Measurements from ENCODE around the gene CAND2. TPM values are rescaled to one million over a fixed set of nuclear protein-coding genes. Genes with fewer than 3 reads are reported as not detected.
A peak's percentile ranks its signal among the peaks of the same experiment; 100 is the strongest.
"Not testable (repeated sequence)": the region's sequence is repeated elsewhere in the genome, so short reads cannot be mapped to it uniquely, and the experiment has no call there.

Gene CAND2
- total and polyA plus RNA-seq, 2 of the 8 experiments (the other 6 are each of a cell fraction or from before 2014, with no cell fraction given) = 8.7 TPM

GRCh38 chr3:12787346-12787745 lies 9.1 kb upstream of the CAND2 start:
- not testable (repeated sequence) for H2AFZ ChIP-seq (ENCODE audit: low read length); H3K9ac ChIP-seq (replicated peaks in 1 of 4; ENCODE audit: extremely low read depth in 1 of 4, low read depth in 3 of 4, low read length in 3 of 4); H3K27ac ChIP-seq (ENCODE audit: low read depth, low read length); H3K4me3 ChIP-seq (ENCODE audit: extremely low read depth in 1 of 4, insufficient read depth in 2 of 4, low read depth in 3 of 4, low read length in 4 of 4); H3K56ac ChIP-seq (replicated peaks; ENCODE audit: insufficient read length, low read depth, low read length); H2AK5ac ChIP-seq (ENCODE audit: low read depth, low read length); H3K4me2 ChIP-seq (ENCODE audit: insufficient read depth in 1 of 2, low read depth in 2 of 2, low read length in 2 of 2); H3K27me3 ChIP-seq (replicated peaks in 1 of 4; ENCODE audit: control insufficient read depth in 3 of 4, extremely low read depth in 1 of 4, insufficient read depth in 3 of 4, low read length in 3 of 4); H3K79me1 ChIP-seq (ENCODE audit: low read depth, low read length); H2BK120ac ChIP-seq (replicated peaks; ENCODE audit: low read depth, low read length); H2BK12ac ChIP-seq (ENCODE audit: low read depth, low read length); H3K36me3 ChIP-seq (ENCODE audit: control insufficient read depth in 2 of 4, insufficient read depth in 4 of 4, low read length in 3 of 4); H3K4ac ChIP-seq (replicated peaks; ENCODE audit: insufficient read length, low read depth, low read length); H3K23ac ChIP-seq (ENCODE audit: insufficient read length); H3K79me2 ChIP-seq (ENCODE audit: control insufficient read depth in 1 of 2, insufficient read depth in 2 of 2, low read length in 2 of 2); H2BK20ac ChIP-seq (ENCODE audit: low read length); H4K20me1 ChIP-seq (replicated peaks in 1 of 2; ENCODE audit: control insufficient read depth in 1 of 2, insufficient read depth in 2 of 2, low read length in 2 of 2); H3K4me1 ChIP-seq (replicated peaks in 1 of 4; ENCODE audit: control insufficient read depth in 3 of 4, insufficient read depth in 4 of 4, low read length in 3 of 4); H3K18ac ChIP-seq (ENCODE audit: extremely low read depth, low read length); H4K8ac ChIP-seq (ENCODE audit: extremely low read depth, insufficient read depth, low read length); H4K91ac ChIP-seq (replicated peaks; ENCODE audit: insufficient read length, low read length); FAIRE-seq; H2BK15ac ChIP-seq (ENCODE audit: low read length); H3K14ac ChIP-seq (ENCODE audit: insufficient read length); H2BK5ac ChIP-seq (ENCODE audit: low read depth, low read length); H3K9me3 ChIP-seq (ENCODE audit: insufficient read depth in 2 of 2, low read depth in 1 of 2, low read length in 1 of 2); H3K23me2 ChIP-seq (ENCODE audit: low read depth, low read length); H4K5ac ChIP-seq (ENCODE audit: insufficient read length, low read depth, low read length)
- ChIA-PET CTCF (ENCODE audit: partially characterized antibody) (interaction anchor here (0.9 to 5.3 kb wide), 34 partner anchors 8 to 209 kb away, joined by 3 to 54 read pairs (median 5); partner anchors contain the start of genes CAND2, RPL32 and TMEM40), POLR2A (ENCODE audit: partially characterized antibody) (interaction anchor here (1.0 to 2.9 kb wide), 7 partner anchors 9 to 54 kb away, joined by 3 to 10 read pairs (median 5); partner anchors contain the start of genes CAND2 and RPL32)
- peak in 1 of 2 experiments; percentile 88 for DNase-seq (ENCODE audit: low read depth in 1 of 2, low spot score in 2 of 2)
- 45% methylated on average over 9 of the region's 9 CpGs; no CpG with 5 or more reads in 1 of the 2 experiments for WGBS, 2 experiments (ENCODE audit: extremely low coverage in 1 of 2, insufficient coverage in 1 of 2, insufficient read length in 1 of 2, insufficient replicate concordance in 2 of 2, low coverage in 1 of 2, low lambda C conversion rate in 2 of 2, missing lambda C conversion rate in 1 of 2)
- TF ChIP-seq RAD21 (IDR thresholded peaks at IDR 0.05 in 1 of 2, conservative IDR thresholded peaks at IDR 0.05 in 1 of 2; ENCODE audit: low read depth in 2 of 2, low read length in 2 of 2) (peak; percentile 55 to 63), CTCF (IDR thresholded peaks at IDR 0.05; ENCODE audit: control extremely low read depth in 1 of 3, insufficient read depth in 1 of 3, low read depth in 1 of 3, low read length in 3 of 3) (peak; percentile 62 to 68 (median 66))

Data from H1 (cell line).